Chondrocyte (in vitro differentiated cells): ENCODE data around the gene SPDYC. TPM values are rescaled to one million over a fixed set of nuclear protein-coding genes. Genes with fewer than 3 reads are reported as not detected.
A peak's percentile ranks its signal among the peaks of the same experiment; 100 is the strongest.

Source experiments
- DNase-seq: peaks from one replicate; pipeline ENCODE4 v3.0.0; 2021; ENCODE audit warnings: mixed read lengths, low spot score
- H3K27ac Mint-ChIP-seq: one replicate; pipeline ENCODE4 v1.8.0; 2021; ENCODE audit warnings: mild to moderate bottlenecking, moderate library complexity, mixed read lengths; ENCODE audit not compliant: unreplicated experiment
- H3K27me3 Mint-ChIP-seq: 2 replicates; pipeline ENCODE4 v1.8.0; 2021; ENCODE audit warnings: low read depth, mixed read lengths
- H3K36me3 Mint-ChIP-seq: 2 replicates; pipeline ENCODE4 v1.8.0; 2021; ENCODE audit warnings: low read depth, mixed read lengths
- H3K4me1 Mint-ChIP-seq: 2 replicates; pipeline ENCODE4 v1.8.0; 2021; ENCODE audit warnings: low read depth, mild to moderate bottlenecking, mixed read lengths
- H3K4me3 Mint-ChIP-seq: one replicate; pipeline ENCODE4 v1.8.0; 2021; ENCODE audit warnings: mild to moderate bottlenecking, moderate library complexity, mixed read lengths; ENCODE audit not compliant: unreplicated experiment
- H3K9me3 Mint-ChIP-seq: 2 replicates; pipeline ENCODE4 v1.8.0; 2021; ENCODE audit warnings: low read depth, mixed read lengths
- CTCF ChIP-seq: fragments of 200-600 bp; sonication (generic); IDR thresholded peaks from 2 replicates; pipeline ENCODE4 v1.5.0; 2021; ENCODE audit warnings: antibody characterized with exemption, mild to moderate bottlenecking, moderate library complexity
- microRNA-seq: library from miRNA; unstranded; fragments of <30 nt; microRNA quantifications from one replicate; pipeline ENCODE4 v1.2.0, GENCODE V29; 2020; ENCODE audit warnings: borderline number of aligned reads
- total RNA-seq: library from RNA; stranded (reverse); gene quantifications from 3 replicates; pipeline ENCODE4 v1.2.1, GENCODE V29; 2021

Gene SPDYC
- total RNA-seq, 1 donor from 2014 or later: not detected

GRCh38 chr11:65217441-65218423, 47.7 kb downstream of the SPDYC start:
- Mint-ChIP-seq H3K9me3 (no peaks in the 10 kb centered on the region), H3K27me3 (no peaks in the 10 kb centered on the region), H3K4me3 (no peak overlapping the region), H3K4me1 (no peaks in the 10 kb centered on the region), H3K27ac (no peak overlapping the region), H3K36me3 (no peaks in the 10 kb centered on the region)
- DNase-seq: peak; percentile 63
- no peak for TF ChIP-seq CTCF

- Mint-ChIP-seq H3K27me3 (no peaks in the 10 kb centered on the region), H3K9me3 (no peaks in the 10 kb centered on the region), H3K4me3 (no peak overlapping the region), H3K27ac (no peak overlapping the region), H3K4me1 (no peaks in the 10 kb centered on the region), H3K36me3 (peaks cover 1% of the 10 kb centered on the region)
- DNase-seq: peak; percentile 55
- TF ChIP-seq CTCF: no peak
These were observed 48.4 kb downstream of the SPDYC start for GRCh38 chr11:65218446-65218845.

- DNase-seq: no peak
- Mint-ChIP-seq H3K4me1 (peaks cover 3% of the 10 kb centered on the region), H3K9me3 (no peaks in the 10 kb centered on the region), H3K27me3 (no peaks in the 10 kb centered on the region), H3K4me3 (no peak overlapping the region), H3K36me3 (peaks cover 3% of the 10 kb centered on the region), H3K27ac (no peak overlapping the region)
- no peak for TF ChIP-seq CTCF
These were observed 49.8 kb downstream of the SPDYC start for GRCh38 chr11:65219930-65220213.

DNA sequence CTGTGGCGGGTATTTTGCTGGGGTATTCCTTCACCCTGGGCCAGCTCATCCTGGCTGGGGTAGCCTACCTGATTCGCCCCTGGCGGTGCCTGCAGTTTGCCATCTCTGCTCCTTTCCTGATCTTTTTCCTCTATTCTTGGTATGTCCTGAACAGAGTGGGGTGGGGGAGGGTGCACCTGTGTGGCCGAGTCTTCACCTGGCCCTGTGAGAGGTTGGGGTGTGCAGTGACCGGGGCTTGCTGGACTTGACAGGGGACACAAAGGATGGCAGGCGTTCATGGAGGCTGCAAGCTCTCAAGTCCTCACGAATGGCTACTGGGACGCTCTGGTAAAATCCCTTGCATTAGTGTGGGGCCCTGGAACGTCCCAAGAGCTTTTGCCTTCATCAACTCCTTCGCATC, 51.0 kb downstream of the SPDYC start:
- peak; percentile 83 for DNase-seq
- no peak for TF ChIP-seq CTCF
- H3K27ac Mint-ChIP-seq: no peak overlapping the region
- no peaks in the 10 kb centered on the region for H3K27me3 Mint-ChIP-seq
- H3K4me1 Mint-ChIP-seq: peaks cover 15% of the 10 kb centered on the region
- no peaks in the 10 kb centered on the region for H3K9me3 Mint-ChIP-seq
- H3K36me3 Mint-ChIP-seq: peaks cover 3% of the 10 kb centered on the region
- H3K4me3 Mint-ChIP-seq: no peak overlapping the region

Small RNAs within 50 kb of the gene (microRNA-seq; reads per million reads assigned to microRNA genes)
- gene MIR6751: not detected

Other genes starting within 250 kb of the SPDYC start
- gene PPP2R5B, start 245.5 kb upstream of the SPDYC start, total RNA-seq: 21.7 to 33.2 TPM (median 29.3 TPM) in 3 replicates
- not detected in 3 replicates for gene GPHA2, start 234.3 kb upstream of the SPDYC start, total RNA-seq
- not detected in 3 replicates for gene MAJIN, start 198.1 kb upstream of the SPDYC start, total RNA-seq
- gene BATF2, start 173.3 kb upstream of the SPDYC start, total RNA-seq: not detected in 3 replicates
- 80.1 to 85.5 TPM (median 83.7 TPM) in 3 replicates for gene ARL2, start 156.1 kb upstream of the SPDYC start, total RNA-seq
- gene SNX15, start 142.8 kb upstream of the SPDYC start, total RNA-seq: 21.0 to 26.1 TPM (median 24.9 TPM) in 3 replicates
- 13.1 to 18.2 TPM (median 14.3 TPM) in 3 replicates for gene SAC3D1, start 129.0 kb upstream of the SPDYC start, total RNA-seq
- gene NAALADL1, start 111.7 kb upstream of the SPDYC start, total RNA-seq: not detected in 3 replicates
- 5.5 to 11.4 TPM (median 6.3 TPM) in 3 replicates for gene CDCA5, start 86.2 kb upstream of the SPDYC start, total RNA-seq
- 48.9 to 53.3 TPM (median 50.0 TPM) in 3 replicates for gene ZFPL1, start 86.0 kb upstream of the SPDYC start, total RNA-seq
- 72.8 to 94.0 TPM (median 73.4 TPM) in 3 replicates for gene VPS51, start 74.0 kb upstream of the SPDYC start, total RNA-seq
- 10.3 to 14.4 TPM (median 10.7 TPM) in 3 replicates for gene TM7SF2, start 58.4 kb upstream of the SPDYC start, total RNA-seq
- 7.9 to 8.7 TPM (median 7.9 TPM) in 3 replicates for gene ZNHIT2, start 52.5 kb upstream of the SPDYC start, total RNA-seq
- 506 to 669 TPM (median 519 TPM) in 3 replicates for gene FAU, start 48.1 kb upstream of the SPDYC start, total RNA-seq
- 37.2 to 43.2 TPM (median 40.5 TPM) in 3 replicates for gene MRPL49, start 47.9 kb upstream of the SPDYC start, total RNA-seq
- gene SYVN1, start 35.7 kb upstream of the SPDYC start, total RNA-seq: 47.5 to 53.5 TPM (median 49.2 TPM) in 3 replicates
- 120 to 130 TPM (median 127 TPM) in 3 replicates for gene CAPN1, start 11.7 kb downstream of the SPDYC start, total RNA-seq
- 5.7 to 19.0 TPM (median 6.2 TPM) in 3 replicates for gene POLA2, start 91.7 kb downstream of the SPDYC start, total RNA-seq
- 7.3 to 12.8 TPM (median 12.6 TPM) in 3 replicates for gene CDC42EP2, start 144.6 kb downstream of the SPDYC start, total RNA-seq
- gene DPF2, start 163.6 kb downstream of the SPDYC start, total RNA-seq: 49.7 to 52.3 TPM (median 49.9 TPM) in 3 replicates
- 0.10 to 0.18 TPM in 2 of 3 replicates, not detected in the other for gene TIGD3, start 184.5 kb downstream of the SPDYC start, total RNA-seq
- 11.7 to 14.4 TPM (median 13.1 TPM) in 3 replicates for gene SLC25A45, start 212.4 kb downstream of the SPDYC start, total RNA-seq
- 43.6 to 49.6 TPM (median 45.5 TPM) in 3 replicates for gene FRMD8, start 216.4 kb downstream of the SPDYC start, total RNA-seq